Gastrocnemius medialis (tissue), 4 donors: ENCODE results near the gene SIX4.

Experiments
- CTCF ChIP-seq, 5 experiments: fragments of 450-650 bp in 3 of 5; fragments of 200-600 bp in 2 of 5; sonication (generic) in 2 of 5; IDR thresholded peaks in 4 of 5; conservative IDR thresholded peaks in 1 of 5; 1 replicate in 4 of 5; 2 replicates in 1 of 5; pipeline ENCODE4 v1.5.1; 2016 to 2019; ENCODE audit warnings: antibody characterized with exemption in 5 of 5, mild to moderate bottlenecking in 3 of 5, moderate library complexity in 3 of 5
- POLR2A ChIP-seq, 2 donors: fragments of 450-650 bp; IDR thresholded peaks; one replicate each; pipeline ENCODE4 v1.6.1; 2017; ENCODE audit warnings: antibody characterized with exemption in 2 of 2, mild to moderate bottlenecking in 2 of 2, moderate library complexity in 2 of 2

- TF ChIP-seq CTCF (IDR thresholded peaks at IDR 0.05 in 4 of 5, conservative IDR thresholded peaks at IDR 0.05 in 1 of 5) = no peak
- TF ChIP-seq POLR2A (IDR thresholded peaks at IDR 0.05) = no peak
Observed at GRCh38 chr14:60758885-60759284, 34.7 kb upstream of the SIX4 start.
